Keratinocyte (primary cell): Measurements from ENCODE around the gene NCKAP1.

ENCODE experiments used
- CTCF ChIP-seq, 3 experiments: IDR thresholded peaks in 1 of 3; conservative IDR thresholded peaks in 1 of 3; optimal IDR thresholded peaks in 1 of 3; 2 replicates in 2 of 3; 3 replicates in 1 of 3; pipeline versions ENCODE3 to v1.5.1; 2011; ENCODE audit warnings: low read length in 3 of 3, mild to moderate bottlenecking in 3 of 3, moderate library complexity in 2 of 3, control low read depth in 1 of 3, inconsistent platforms in 1 of 3; ENCODE audit not compliant: insufficient read depth in 2 of 3; ENCODE audit errors: extremely low read depth in 1 of 3
- EZH2 ChIP-seq: IDR thresholded peaks from one replicate; pipeline ENCODE4 v1.6.1; 2012; ENCODE audit warnings: inconsistent platforms, mild to moderate bottlenecking, low read length, moderate library complexity

- no peak for TF ChIP-seq EZH2
- no peak for TF ChIP-seq CTCF (optimal IDR thresholded peaks at IDR 0.05 in 1 of 3, IDR thresholded peaks at IDR 0.05 in 1 of 3, conservative IDR thresholded peaks at IDR 0.05 in 1 of 3; ENCODE audit: extremely low read depth in 1 of 3, insufficient read depth in 2 of 3, low read length in 3 of 3)
Measured at GRCh38 chr2:182903566-182903965, 134.7 kb downstream of the NCKAP1 start.
